ENCODE data around the gene PDE4B.

DNA sequence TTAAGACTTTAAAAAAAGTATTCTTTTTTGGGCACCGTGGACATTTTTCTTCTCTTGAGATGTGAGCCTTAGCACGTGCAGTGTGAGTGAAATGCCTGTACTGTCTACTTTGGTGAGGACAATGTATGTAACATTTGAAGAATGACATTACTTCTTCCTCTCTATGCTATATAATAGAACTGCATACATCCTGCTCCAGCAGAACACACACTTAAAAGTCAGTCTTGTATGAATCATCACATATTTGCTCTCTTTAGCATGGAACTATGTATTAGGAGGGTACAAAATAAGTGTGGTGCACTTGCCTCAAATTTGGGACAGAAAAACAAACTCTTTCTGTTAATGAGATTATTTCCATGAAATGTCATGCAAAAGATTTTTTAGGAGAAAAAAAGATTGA is 382.9 kb downstream of the PDE4B start:
- no peak for TF ChIP-seq POLR2A (IDR thresholded peaks at IDR 0.05)
- TF ChIP-seq, protein P1, sequence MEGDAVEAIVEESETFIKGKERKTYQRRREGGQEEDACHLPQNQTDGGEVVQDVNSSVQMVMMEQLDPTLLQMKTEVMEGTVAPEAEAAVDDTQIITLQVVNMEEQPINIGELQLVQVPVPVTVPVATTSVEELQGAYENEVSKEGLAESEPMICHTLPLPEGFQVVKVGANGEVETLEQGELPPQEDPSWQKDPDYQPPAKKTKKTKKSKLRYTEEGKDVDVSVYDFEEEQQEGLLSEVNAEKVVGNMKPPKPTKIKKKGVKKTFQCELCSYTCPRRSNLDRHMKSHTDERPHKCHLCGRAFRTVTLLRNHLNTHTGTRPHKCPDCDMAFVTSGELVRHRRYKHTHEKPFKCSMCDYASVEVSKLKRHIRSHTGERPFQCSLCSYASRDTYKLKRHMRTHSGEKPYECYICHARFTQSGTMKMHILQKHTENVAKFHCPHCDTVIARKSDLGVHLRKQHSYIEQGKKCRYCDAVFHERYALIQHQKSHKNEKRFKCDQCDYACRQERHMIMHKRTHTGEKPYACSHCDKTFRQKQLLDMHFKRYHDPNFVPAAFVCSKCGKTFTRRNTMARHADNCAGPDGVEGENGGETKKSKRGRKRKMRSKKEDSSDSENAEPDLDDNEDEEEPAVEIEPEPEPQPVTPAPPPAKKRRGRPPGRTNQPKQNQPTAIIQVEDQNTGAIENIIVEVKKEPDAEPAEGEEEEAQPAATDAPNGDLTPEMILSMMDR (IDR thresholded peaks at IDR 0.05): no peak

Data from lower leg skin (tissue), 3 donors.